Measurements from ENCODE around the gene IGF2R.
"Not testable (repeated sequence)": the region's sequence is repeated elsewhere in the genome, so short reads cannot be mapped to it uniquely, and the experiment has no call there.

The IGF2R gene

GRCh38 chr6:159953091-159953601 is 15.7 kb upstream of the IGF2R start:
- no peak for DNase-seq (ENCODE audit: low read depth in 1 of 2, low spot score in 1 of 2)

GRCh38 chr6:159955945-159956361 is 12.9 kb upstream of the IGF2R start:
- no peak for DNase-seq (ENCODE audit: low read depth in 1 of 2, low spot score in 1 of 2)

- DNase-seq (ENCODE audit: low read depth in 1 of 2, low spot score in 1 of 2): no peak
Measured at GRCh38 chr6:159957071-159957673, 11.7 kb upstream of the IGF2R start.

GRCh38 chr6:159959165-159959975 is 9.5 kb upstream of the IGF2R start:
- no peak for DNase-seq (ENCODE audit: low read depth in 1 of 2, low spot score in 1 of 2)

GRCh38 chr6:159959976-159960384 is 8.9 kb upstream of the IGF2R start:
- DNase-seq (ENCODE audit: low read depth in 1 of 2, low spot score in 1 of 2): no peak

- DNase-seq (ENCODE audit: low read depth in 1 of 2, low spot score in 1 of 2): no peak
Measured at GRCh38 chr6:159960485-159960884, 8.4 kb upstream of the IGF2R start.

GRCh38 chr6:159961528-159961927 is 7.4 kb upstream of the IGF2R start:
- DNase-seq (ENCODE audit: low read depth in 1 of 2, low spot score in 1 of 2): no peak

GRCh38 chr6:159963111-159963510 is 5.8 kb upstream of the IGF2R start:
- no peak for DNase-seq (ENCODE audit: low read depth in 1 of 2, low spot score in 1 of 2)

GRCh38 chr6:159964046-159964445 is 4.8 kb upstream of the IGF2R start:
- no peak for DNase-seq (ENCODE audit: low read depth in 1 of 2, low spot score in 1 of 2)

GRCh38 chr6:159966339-159966738 is 2.5 kb upstream of the IGF2R start:
- no peak for DNase-seq (ENCODE audit: low read depth in 1 of 2, low spot score in 1 of 2)

- DNase-seq (ENCODE audit: low read depth in 1 of 2, low spot score in 1 of 2): no peak
Measured at GRCh38 chr6:159966981-159967380, 1.9 kb upstream of the IGF2R start.

- DNase-seq (ENCODE audit: low read depth in 1 of 2, low spot score in 1 of 2): not testable (repeated sequence)
Measured at GRCh38 chr6:159967621-159968020, 1.3 kb upstream of the IGF2R start.

GRCh38 chr6:159969204-159969912 is 476 bp downstream of the IGF2R start:
- no peak for DNase-seq (ENCODE audit: low read depth in 1 of 2, low spot score in 1 of 2)

GRCh38 chr6:159969921-159970320 is 1.0 kb downstream of the IGF2R start:
- no peak for DNase-seq (ENCODE audit: low read depth in 1 of 2, low spot score in 1 of 2)

GRCh38 chr6:159970659-159971063 is 1.8 kb downstream of the IGF2R start:
- DNase-seq (ENCODE audit: low read depth in 1 of 2, low spot score in 1 of 2): no peak

GRCh38 chr6:159971341-159972178 is 2.7 kb downstream of the IGF2R start:
- DNase-seq (ENCODE audit: low read depth in 1 of 2, low spot score in 1 of 2): no peak

- no peak for DNase-seq (ENCODE audit: low read depth in 1 of 2, low spot score in 1 of 2)
Measured at GRCh38 chr6:159972506-159973268, 3.8 kb downstream of the IGF2R start.

- DNase-seq (ENCODE audit: low read depth in 1 of 2, low spot score in 1 of 2): no peak
Measured at GRCh38 chr6:159973406-159973805, 4.5 kb downstream of the IGF2R start.

GRCh38 chr6:159973951-159974350 is 5.1 kb downstream of the IGF2R start:
- DNase-seq (ENCODE audit: low read depth in 1 of 2, low spot score in 1 of 2): no peak

- DNase-seq (ENCODE audit: low read depth in 1 of 2, low spot score in 1 of 2): no peak
Measured at GRCh38 chr6:159974932-159975331, 6.0 kb downstream of the IGF2R start.

All from activated CD4-positive, alpha-beta T cell treated with anti-CD3 and anti-CD28 coated beads, Interleukin-2, amount 50 U/mL, for 24 hours (primary cell).